Right lobe of liver (tissue), 4 donors: Measurements from ENCODE around the gene HBP1.

Source experiments
- CTCF ChIP-seq, 4 donors: fragments of 200-600 bp in 3 of 4; fragments of 450-650 bp in 1 of 4; IDR thresholded peaks; one replicate each; pipeline versions ENCODE4 v1.5.1 to v1.8.0; 2016 to 2022; ENCODE audit warnings: antibody characterized with exemption in 4 of 4, mild to moderate bottlenecking in 2 of 4
- POLR2A ChIP-seq: fragments of 450-650 bp; IDR thresholded peaks from one replicate; pipeline ENCODE4 v1.6.1; 2017; ENCODE audit warnings: antibody characterized with exemption, mild to moderate bottlenecking
- donor health status: DM: no; HTN: no; CAD: no.
- donor health status: DM: no; HTN: no; CAD: no.
- donor health status: DM: no; HTN: yes; CAD: no.

DNA sequence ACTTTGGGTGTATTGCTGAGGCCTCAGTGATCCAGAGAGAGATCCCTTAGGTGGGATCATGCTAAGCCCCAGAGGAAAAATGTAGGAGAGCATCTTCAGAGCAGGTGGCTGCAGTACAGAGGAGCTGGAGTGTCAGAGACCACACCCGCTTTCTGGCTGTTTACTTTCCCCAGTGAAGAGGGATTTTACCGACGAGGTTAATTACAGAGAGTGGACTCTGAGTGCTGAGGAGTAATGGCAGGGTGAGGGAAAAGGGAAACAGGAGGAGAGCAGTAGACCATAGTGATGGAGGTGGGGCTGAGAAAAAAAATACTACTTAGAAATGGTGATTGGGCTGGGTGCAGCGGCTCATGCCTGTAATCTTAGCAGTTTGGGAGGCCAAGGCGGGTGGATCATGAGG, 43.3 kb upstream of the HBP1 start:
- no peak for TF ChIP-seq CTCF (IDR thresholded peaks at IDR 0.05)
- TF ChIP-seq POLR2A, result no peak
